HL-60/S4 (cell line): ENCODE measurements around the gene CYTH3.

Experiments
- in situ Hi-C: fragments of 300-500 bp; cut with MboI; formaldehyde crosslinking; loops from 2 replicates; pipeline ENCODE4 v1.14.3; 2022; ENCODE audit warnings: low sequenced_read_pairs

CYTH3 gene

GRCh38 chr7:6168477-6168868 lies 104.0 kb downstream of the CYTH3 start:
- in situ Hi-C loops: no loop called here

- in situ Hi-C loops: no loop called here
Measured at GRCh38 chr7:6167587-6168476, 104.6 kb downstream of the CYTH3 start.

- in situ Hi-C loops: no loop called here
Measured at GRCh38 chr7:6167004-6167551, 105.3 kb downstream of the CYTH3 start.

GRCh38 chr7:6166443-6166891 lies 106.0 kb downstream of the CYTH3 start:
- in situ Hi-C loops: no loop called here

DNA sequence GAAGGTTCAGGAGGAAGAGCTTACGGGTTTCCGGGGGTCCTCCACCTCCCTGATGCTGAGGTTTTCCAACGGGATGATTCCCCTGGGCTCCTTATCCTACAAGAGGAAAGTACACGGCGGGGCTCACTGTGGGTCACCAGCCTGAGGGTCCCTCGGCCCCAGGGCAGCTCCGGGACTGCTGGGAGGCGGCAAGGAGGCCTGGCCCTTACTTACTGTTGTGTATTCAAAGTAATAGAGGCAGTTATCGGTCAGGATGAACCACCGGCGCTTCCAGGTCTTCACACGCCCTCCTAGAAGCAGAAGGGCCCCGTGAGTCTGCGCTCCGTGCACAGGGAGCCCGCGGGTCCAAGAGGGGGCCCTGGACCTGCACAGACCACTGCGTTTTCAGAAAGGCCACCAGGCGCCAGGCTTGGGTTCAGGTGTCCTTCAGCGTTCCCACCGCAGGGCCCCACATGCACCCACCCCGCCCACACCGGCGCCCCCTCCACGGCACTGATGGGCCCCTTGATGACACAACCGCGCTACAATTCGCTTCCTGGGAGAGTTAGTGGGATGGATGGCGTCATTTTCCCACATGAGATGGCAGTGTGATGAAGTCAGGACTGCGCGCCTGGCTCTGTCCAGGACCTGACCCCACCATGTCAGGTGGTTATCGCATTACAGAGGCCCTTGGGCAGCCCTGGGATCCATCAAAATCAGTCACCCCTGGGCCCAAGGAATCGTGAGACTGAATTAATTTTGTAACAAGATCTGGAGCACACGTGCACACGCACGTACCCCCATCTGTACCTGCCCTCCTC lies 106.7 kb downstream of the CYTH3 start:
- in situ Hi-C loops: no loop called here

DNA sequence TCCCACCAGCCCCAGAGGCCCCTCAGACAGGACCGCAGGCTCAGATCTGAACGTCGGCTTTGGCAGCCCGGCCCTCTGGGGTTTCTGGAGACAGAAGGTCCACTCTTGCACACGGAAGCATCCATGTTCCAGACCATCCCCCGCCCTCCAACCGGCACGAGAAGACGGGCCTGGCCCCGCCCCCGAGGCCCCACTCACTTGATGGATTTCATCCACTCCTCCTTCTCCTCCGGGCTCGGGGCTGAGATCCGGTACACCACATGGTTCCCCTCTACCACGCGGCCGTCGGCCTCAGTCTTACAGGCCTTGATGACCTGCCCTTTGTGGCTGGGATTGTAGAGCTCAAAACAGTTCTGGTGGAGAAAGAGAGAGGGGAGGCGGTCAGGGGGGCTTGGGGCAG lies 107.3 kb downstream of the CYTH3 start:
- in situ Hi-C loops: no loop called here

DNA sequence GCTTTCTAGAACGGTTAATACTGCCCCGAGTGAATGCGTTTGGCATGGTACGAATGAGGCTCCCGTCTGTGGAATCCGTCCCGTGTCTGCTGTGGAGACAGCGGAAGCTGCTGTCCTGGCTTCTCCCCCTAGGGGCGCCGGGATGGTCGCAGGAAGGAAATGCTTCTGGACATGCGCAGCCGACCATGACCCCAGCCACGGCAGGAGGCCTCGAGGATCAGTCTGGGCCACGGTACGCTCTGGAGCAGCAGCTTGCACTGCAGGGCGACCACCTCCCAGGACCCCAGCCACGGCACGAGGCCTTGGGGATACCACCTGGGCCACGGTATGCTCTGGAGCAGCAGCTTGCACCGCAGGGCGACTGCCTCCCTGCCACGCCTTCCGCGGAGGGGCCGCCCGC lies 107.9 kb downstream of the CYTH3 start:
- in situ Hi-C loops: no loop called here

DNA sequence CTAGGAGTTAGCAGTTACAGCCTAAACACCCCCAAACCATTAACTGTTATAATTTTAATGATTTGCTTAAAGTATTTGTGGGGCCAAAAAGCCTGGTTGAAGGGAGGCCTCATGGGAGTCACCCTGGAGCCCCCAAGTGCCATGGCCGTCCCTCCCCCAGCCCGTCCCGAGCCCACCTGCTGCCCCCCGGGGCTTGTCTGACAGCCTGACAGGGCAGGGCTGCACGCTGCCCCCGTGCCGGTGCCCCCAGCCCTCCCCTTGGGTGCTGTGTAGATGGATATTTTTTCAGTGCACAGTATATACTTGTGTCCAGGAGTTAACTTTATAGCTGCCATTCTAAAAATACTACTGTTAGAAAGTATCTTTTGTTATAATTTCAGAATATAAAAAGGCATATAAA lies 108.4 kb downstream of the CYTH3 start:
- in situ Hi-C loops: no loop called here

DNA sequence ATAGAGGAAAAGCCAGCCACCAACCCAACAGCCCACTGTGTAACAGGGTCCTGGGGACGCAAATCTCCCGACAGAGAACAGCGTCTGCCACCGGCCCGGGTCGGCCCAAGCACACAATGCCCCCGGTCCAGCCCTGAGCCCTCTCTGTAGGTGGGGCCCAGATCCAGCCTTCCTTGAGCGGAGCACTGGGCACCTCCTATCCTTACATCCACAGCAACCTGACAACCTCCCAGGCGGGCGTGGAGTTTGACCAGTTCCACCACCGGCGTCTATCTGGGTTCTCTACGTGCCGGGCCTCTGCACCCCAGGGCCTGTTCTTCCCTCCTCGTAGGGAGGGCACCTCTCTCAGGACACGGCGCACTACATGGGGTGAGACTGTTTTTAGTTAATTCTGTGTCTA lies 109.0 kb downstream of the CYTH3 start:
- in situ Hi-C loops: no loop called here

GRCh38 chr7:6162650-6163366 lies 109.6 kb downstream of the CYTH3 start:
- in situ Hi-C loops: no loop called here

- in situ Hi-C loops: no loop called here
Measured at GRCh38 chr7:6162331-6162620, 110.1 kb downstream of the CYTH3 start.

DNA sequence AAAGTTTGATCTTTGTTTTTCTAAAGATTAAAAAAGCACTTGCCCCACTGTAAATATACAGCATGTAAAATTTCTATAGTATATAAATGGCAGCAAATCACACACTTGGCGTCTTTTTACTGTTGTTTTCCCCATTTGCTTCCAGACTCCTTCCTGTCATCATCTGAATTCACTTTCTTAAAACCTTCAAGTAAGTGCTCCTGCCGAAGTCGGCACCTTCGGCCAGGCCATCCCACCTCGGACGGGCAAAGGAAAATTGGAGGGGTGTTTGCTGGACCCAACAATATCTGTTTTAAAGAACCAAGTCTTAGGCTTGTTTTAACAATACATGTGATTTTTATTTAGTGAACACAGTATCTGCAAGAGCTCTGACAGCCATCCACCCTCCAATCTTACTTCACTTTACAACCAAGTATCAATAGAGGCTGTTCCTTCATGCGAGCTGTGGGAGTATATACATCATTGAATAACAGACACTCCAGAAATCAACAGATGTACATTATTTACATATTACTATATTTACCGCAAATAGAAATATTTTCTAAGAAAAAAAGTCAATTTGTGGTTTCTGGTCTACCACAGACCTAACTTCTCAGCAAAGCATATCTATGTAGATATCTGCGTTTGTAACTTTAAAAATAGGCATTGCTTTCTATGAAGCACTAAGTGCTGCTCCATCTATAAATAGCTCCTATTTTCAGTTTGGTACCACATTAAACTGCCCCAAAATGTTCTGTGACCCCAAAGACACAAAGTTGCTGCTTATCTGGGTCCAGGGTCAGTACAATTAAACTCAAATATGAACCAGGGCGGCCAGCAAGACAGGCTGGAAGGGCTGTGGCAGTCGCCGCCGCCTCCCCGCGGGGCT lies 110.7 kb downstream of the CYTH3 start:
- in situ Hi-C loops: no loop called here

DNA sequence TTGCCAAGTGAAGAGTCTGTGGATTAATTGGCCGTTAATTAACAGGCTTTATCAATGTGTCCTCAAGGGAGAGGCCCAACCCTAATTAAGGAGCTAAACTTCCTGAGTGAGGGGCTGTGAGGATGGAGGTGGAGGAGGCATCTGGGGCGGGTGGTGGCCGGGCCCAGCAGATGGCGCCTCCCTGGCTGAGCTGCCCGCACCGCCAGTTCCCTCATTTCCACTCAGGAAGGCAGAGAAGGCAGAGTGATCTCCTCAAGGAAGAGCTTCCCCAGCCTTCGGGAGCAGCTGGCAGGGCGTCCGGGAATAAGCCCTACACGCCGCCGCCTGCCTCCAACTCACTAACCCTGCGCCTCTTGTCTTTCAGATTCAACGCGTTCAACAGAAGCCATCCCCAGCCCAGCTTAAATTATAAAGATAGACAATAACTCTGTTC lies 112.2 kb downstream of the CYTH3 start:
- in situ Hi-C loops: no loop called here

DNA sequence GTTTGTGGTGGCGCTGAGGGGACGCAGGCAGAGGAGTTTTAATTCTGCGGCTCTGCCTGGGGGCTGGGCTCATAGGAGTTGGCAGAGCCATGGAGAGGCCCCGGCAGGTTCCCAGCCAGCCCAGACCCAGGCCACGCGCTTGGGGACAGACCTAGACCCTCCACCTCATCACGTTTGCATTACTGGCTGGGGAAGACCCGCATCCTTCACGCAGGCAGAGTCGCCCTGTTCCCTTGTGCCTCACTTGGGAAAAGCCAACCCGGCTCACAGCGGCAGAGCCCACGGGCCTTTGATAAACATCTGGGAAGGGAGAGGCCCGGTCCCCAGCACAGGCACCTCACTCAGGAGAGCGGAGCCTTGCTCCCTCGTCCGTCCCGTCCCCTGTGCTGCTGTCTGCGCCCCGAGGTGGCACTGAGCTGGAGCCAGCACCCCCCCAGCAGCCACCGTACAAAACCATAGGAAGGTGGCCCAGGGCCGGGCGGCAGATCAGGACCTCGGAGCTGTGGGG lies 112.8 kb downstream of the CYTH3 start:
- in situ Hi-C loops: no loop called here

DNA sequence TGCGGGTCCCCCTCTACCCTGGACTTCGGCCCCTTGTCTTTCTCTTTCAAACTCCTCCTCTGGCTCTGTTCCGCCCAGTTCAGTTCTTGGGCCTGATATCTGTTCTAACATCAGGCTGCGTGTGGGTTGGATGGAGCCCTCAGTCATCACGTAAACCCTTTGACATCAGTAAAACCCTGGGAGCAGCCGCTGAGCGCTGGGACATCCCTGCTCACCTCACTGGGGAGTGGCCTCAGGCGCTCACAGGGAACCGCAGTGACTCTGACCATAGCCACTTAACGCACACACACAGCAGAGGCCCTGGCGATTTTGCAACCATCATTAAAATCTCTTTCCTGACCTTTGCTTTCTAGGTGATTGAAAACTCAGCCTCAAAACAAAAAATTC lies 113.3 kb downstream of the CYTH3 start:
- in situ Hi-C loops: no loop called here

DNA sequence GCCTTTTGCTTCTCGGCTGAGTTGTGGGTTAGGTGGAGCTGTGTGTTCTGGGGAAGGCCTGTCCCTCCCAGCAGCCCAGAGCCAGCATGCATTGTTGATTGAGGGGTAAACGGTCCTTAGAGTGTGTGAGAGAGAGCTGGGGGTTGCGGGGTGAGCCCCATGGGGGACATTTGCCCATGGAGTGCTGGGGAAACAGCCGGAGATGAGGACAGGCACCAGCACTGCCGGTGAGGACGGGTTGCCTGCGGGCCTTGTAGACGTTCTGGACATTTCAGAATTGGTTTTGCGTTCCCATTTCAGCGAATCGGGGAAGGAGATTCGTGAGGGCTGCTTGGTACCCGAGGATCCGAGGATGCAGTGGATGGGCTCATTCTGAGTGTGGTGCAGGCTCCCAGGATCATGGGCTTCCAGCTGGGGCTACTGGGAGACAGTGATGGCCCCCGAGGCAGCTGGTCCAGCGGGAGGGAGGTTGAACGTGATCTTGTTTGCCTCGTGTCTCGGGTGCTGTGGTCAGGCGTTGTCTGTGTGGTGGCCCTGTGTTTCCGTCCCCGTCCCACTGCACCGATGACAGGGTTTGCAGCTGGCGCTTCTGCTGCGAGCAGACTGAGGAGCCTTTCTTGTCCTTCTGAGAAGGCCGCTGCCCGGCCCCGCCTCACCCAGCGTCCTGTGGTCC lies 113.9 kb downstream of the CYTH3 start:
- in situ Hi-C loops: no loop called here

- in situ Hi-C loops: no loop called here
Measured at GRCh38 chr7:6157685-6158423, 114.6 kb downstream of the CYTH3 start.

- in situ Hi-C loops: no loop called here
Measured at GRCh38 chr7:6156734-6157133, 115.7 kb downstream of the CYTH3 start.

DNA sequence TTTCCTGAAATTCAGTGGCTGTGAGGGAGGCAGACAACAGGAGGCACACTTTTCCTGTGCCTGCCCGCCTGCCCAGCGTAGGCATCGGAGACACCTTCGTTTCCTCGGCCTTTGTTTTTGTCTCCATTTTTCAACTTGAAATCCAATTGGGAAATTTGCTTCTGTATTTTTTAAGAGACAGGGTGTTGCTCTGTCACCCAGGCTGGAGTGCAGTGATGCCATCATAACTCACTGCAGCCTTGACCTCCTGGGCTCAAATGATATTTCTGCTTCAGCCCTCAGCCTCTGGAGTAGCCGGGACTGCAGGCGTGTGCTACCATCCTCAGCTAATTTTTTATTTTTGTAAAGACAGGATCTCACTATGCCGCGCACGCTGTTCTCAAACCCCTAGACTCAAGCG lies 116.8 kb downstream of the CYTH3 start:
- in situ Hi-C loops: no loop called here
